SU-DHL-6 (cell line): ENCODE results near the gene PSME2.

Experiments
- H2AFZ ChIP-seq: fragments of 200-600 bp; sonication (generic); 2 replicates; pipeline ENCODE4 v1.6.1; 2014; ENCODE audit warnings: low read depth, mild to moderate bottlenecking, moderate library complexity, mixed read lengths, antibody characterized with exemption, low read length; ENCODE audit not compliant: severe bottlenecking
- H3F3A ChIP-seq: fragments of 200-600 bp; shearing (Covaris generic); 2 replicates; pipeline ENCODE4 v1.6.0; 2016; ENCODE audit warnings: antibody characterized with exemption, mild to moderate bottlenecking; ENCODE audit not compliant: insufficient read depth
- H3K27ac ChIP-seq: fragments of 200-600 bp; sonication (generic); 2 replicates; pipeline ENCODE4 v1.5.1; 2016; ENCODE audit warnings: low read depth, mild to moderate bottlenecking, low read length, moderate library complexity, mixed read lengths
- H3K27me3 ChIP-seq: fragments of 200-600 bp; sonication (generic), shearing (Covaris generic); 2 replicates; pipeline ENCODE4 v1.6.0; 2014; ENCODE audit warnings: mild to moderate bottlenecking, low read length
- H3K36me3 ChIP-seq: fragments of 200-600 bp; sonication (generic); 2 replicates; pipeline ENCODE4 v1.6.1; 2014; ENCODE audit warnings: mild to moderate bottlenecking, low read length, mixed read lengths
- H3K4me2 ChIP-seq: fragments of 300-600, 200-600 bp; shearing (Covaris generic), sonication (generic); 2 replicates; pipeline ENCODE4 v1.6.0; 2014; ENCODE audit warnings: low read length, low read depth, mild to moderate bottlenecking; ENCODE audit not compliant: poor library complexity, severe bottlenecking
- H3K4me3 ChIP-seq: fragments of 200-600 bp; sonication (generic); 2 replicates; pipeline ENCODE4 v1.5.1; 2014; ENCODE audit warnings: antibody characterized with exemption, low read length, mild to moderate bottlenecking, mixed read lengths; ENCODE audit not compliant: insufficient read depth, poor library complexity, severe bottlenecking
- H3K79me2 ChIP-seq: fragments of 200-600 bp; sonication (generic); 2 replicates; pipeline ENCODE4 v1.6.1; 2014; ENCODE audit warnings: mild to moderate bottlenecking, low read length, moderate library complexity; ENCODE audit not compliant: insufficient read depth
- H3K9ac ChIP-seq: fragments of 200-600 bp; sonication (generic); 2 replicates; pipeline ENCODE4 v1.7.0; 2014; ENCODE audit warnings: mild to moderate bottlenecking, low read length
- H3K9me2 ChIP-seq: fragments of 200-600 bp; sonication (generic); replicated peaks from 2 replicates; pipeline ENCODE4 v1.6.1; 2014; ENCODE audit warnings: low read length; ENCODE audit not compliant: insufficient read depth
- H3K9me3 ChIP-seq: fragments of 200-600 bp; sonication (generic); 2 replicates; pipeline ENCODE4 v1.6.1; 2014; ENCODE audit warnings: low read length, mixed read lengths; ENCODE audit not compliant: insufficient read depth
- H4K20me1 ChIP-seq: fragments of 200-600 bp; sonication (generic); 2 replicates; pipeline ENCODE4 v1.6.1; 2014; ENCODE audit warnings: low read depth, mild to moderate bottlenecking, antibody characterized with exemption, low read length, moderate library complexity, mixed read lengths
- EZH2phosphoT487 ChIP-seq: fragments of 200-600 bp; sonication (generic), shearing (Covaris generic); conservative IDR thresholded peaks from 2 replicates; pipeline ENCODE4 v1.6.1; 2018; ENCODE audit warnings: mild to moderate bottlenecking, antibody characterized with exemption, low read length, moderate library complexity, mixed read lengths
- TF ChIP-seq, protein P1 (sequence below): fragments of 200-600 bp; sonication (generic); IDR thresholded peaks from one replicate; pipeline ENCODE4 v1.5.1; 2017; ENCODE audit warnings: antibody characterized with exemption, mild to moderate bottlenecking, low read length, moderate library complexity; ENCODE audit not compliant: insufficient read depth, poor library complexity, severe bottlenecking

Gene PSME2

DNA sequence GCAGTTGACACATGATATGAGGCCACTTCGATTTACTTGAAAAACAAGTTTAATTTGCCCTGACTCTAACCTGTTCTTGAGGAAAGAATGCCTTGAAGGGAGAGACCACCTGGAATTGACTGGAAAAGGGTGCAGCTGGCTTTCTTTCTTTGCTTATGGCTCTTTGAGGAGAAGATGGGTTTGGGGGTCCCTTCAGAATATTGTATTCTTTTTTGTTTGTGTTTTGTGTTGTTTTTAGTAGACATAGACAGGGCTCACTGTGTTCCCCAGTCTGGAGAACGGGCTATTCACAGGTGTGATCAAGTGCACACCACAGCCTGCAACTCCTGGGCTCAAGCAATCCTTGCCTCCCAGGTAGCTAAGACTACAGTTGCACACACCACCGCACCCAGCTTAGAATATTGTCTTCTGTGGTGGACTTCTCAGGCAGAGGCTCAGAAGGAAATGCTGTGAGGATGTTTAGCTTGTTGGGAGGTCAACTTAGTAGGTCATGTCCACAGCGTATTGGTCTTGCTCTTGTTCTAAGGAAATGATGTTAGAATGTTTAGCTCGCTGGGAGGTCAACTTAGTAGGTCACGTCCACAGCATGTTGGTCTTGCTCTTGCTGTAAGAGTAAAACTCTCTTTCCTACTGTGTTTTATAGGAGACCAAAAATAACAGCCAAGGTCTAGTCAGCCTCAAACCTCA, 30.1 kb downstream of the PSME2 start:
- Histone ChIP-seq H3K27me3 (no peaks in the 10 kb centered on the region), H3K9ac (peak overlapping the region; percentile 82), H3K4me3 (peak overlapping the region; percentile 75), H3K9me3 (no peaks in the 10 kb centered on the region), H3K27ac (no peak overlapping the region), H3F3A (no peaks in the 10 kb centered on the region), H2AFZ (no peak overlapping the region), H3K9me2 (no peaks in the 10 kb centered on the region), H4K20me1 (no peaks in the 10 kb centered on the region), H3K36me3 (no peaks in the 10 kb centered on the region), H3K4me2 (peak overlapping the region; percentile 81), H3K79me2 (peaks cover 16% of the 10 kb centered on the region)
- TF ChIP-seq, protein P1, sequence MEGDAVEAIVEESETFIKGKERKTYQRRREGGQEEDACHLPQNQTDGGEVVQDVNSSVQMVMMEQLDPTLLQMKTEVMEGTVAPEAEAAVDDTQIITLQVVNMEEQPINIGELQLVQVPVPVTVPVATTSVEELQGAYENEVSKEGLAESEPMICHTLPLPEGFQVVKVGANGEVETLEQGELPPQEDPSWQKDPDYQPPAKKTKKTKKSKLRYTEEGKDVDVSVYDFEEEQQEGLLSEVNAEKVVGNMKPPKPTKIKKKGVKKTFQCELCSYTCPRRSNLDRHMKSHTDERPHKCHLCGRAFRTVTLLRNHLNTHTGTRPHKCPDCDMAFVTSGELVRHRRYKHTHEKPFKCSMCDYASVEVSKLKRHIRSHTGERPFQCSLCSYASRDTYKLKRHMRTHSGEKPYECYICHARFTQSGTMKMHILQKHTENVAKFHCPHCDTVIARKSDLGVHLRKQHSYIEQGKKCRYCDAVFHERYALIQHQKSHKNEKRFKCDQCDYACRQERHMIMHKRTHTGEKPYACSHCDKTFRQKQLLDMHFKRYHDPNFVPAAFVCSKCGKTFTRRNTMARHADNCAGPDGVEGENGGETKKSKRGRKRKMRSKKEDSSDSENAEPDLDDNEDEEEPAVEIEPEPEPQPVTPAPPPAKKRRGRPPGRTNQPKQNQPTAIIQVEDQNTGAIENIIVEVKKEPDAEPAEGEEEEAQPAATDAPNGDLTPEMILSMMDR: no peak

DNA sequence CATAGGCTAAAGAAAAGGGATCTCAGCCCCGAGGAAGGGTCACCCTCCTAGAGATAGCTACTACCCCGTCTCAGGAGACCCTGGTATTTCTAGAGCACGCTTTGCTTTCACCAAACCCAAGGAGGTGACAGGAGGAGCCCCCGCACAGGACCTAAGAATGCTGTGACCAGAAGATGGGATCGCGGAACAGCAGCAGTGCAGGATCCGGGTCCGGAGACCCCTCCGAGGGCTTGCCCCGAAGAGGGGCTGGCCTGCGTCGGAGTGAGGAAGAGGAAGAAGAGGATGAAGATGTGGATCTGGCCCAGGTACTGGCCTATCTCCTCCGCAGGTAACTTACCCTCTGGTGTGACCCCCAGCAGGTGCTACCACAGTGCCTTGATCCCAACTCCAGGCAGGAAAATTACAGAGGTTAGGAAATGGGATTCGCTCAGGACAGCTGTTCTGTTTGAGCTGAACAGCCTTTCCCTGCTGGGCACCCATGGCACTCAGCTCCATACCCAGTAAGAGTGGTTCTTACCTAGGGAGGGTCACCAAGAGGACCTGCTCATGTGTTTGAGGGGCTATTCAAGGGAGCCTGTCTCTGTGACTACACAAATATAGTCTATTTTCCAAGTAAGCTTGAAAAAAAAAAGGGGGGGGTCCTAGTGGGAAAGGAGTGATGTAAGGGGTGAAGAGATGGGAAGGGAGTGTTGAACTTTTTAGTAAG, 30.8 kb downstream of the PSME2 start:
- no peaks in the 10 kb centered on the region for H3K27me3 ChIP-seq
- H2AFZ ChIP-seq: peak overlapping the region; percentile 8
- no peaks in the 10 kb centered on the region for H3K9me2 ChIP-seq

DNA sequence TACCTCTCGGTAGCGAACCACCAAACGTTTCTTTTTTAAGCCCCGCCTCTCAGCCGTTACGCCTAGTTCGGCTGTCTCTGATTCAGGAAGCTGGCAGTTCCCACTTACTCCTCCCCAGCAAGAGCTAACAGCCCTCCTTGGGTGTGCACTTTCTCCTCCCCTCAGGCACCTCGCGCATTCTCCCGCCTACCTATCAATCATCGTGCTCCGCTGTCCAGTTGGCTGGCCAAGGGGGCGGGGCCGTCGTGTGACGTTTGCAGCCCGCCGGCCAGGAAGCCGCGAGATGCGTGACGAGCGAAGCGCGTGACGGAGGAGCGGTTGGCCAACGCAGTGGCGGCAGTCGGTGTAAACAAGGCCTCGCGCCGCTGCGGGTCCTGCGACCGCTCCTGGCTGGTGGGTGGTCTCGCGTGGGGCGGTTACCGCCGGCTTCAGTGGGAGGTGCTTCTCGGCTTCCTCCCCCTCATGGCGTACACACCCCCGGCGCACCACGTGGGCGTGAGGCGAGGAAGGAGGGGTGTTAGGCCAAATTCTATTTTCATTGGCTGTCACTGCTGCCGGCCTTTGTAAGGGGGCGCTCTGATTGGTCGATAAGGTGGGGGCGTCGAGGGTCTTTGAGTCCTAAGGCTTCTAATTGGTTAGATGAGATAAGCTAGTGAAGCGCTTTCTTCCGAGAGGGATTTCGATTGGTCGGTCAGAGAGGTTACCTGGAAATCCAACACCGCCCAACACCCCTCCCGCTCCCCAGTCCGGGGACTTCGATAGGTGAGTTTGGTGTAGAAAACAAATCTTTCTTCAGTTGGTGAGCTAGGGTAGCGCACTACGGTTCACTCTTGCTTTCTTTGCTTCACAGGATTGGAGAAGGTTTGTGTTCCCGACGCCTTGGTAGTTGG, 31.6 kb downstream of the PSME2 start, which contains the start of the genes DCAF11 and NRL:
TSS of gene DCAF11 (plus strand) at position 246 of the 890 bp plus-strand sequence. CDS start 818 bp downstream, outside the sequence.
TSS of gene NRL (minus strand) at position 418 of the 890 bp plus-strand sequence. CDS start 32,101 bp downstream, outside the sequence.
- H3K9ac ChIP-seq: peak within 1 kb of the TSS; percentile 82
- no peaks in the 10 kb centered on the region for H3K36me3 ChIP-seq
- H3K9me3 ChIP-seq: no peaks in the 10 kb centered on the region
- H3K27me3 ChIP-seq: no peaks in the 10 kb centered on the region
- peaks cover 13% of the 10 kb centered on the region; the same call in 1 of the 2 replicates for H3F3A ChIP-seq
- peak within 1 kb of the TSS; percentile 75 for H3K4me3 ChIP-seq
- no peak for TF ChIP-seq EZH2phosphoT487
- TF ChIP-seq, protein P1: no peak
- H2AFZ ChIP-seq: peak within 1 kb of the TSS; percentile 49
- no peaks in the 10 kb centered on the region for H3K9me2 ChIP-seq
- H3K27ac ChIP-seq: peak within 1 kb of the TSS; percentile 90
- no peaks in the 10 kb centered on the region for H4K20me1 ChIP-seq
- peak within 1 kb of the TSS; percentile 89 for H3K4me2 ChIP-seq
- H3K79me2 ChIP-seq: peaks cover 16% of the 10 kb centered on the region

More for the DNA sequence above, 30.8 kb downstream of the PSME2 start:
- H3K9ac ChIP-seq: peak overlapping the region; percentile 82
- peak overlapping the region; percentile 81 for H3K4me2 ChIP-seq
- peak overlapping the region; percentile 75 for H3K4me3 ChIP-seq
- TF ChIP-seq, protein P1: no peak
- no peak for TF ChIP-seq EZH2phosphoT487
- H4K20me1 ChIP-seq: no peaks in the 10 kb centered on the region
- H3K79me2 ChIP-seq: peaks cover 16% of the 10 kb centered on the region
- H3F3A ChIP-seq: peaks cover 5% of the 10 kb centered on the region; the same call in 1 of the 2 replicates
- H3K9me3 ChIP-seq: no peaks in the 10 kb centered on the region
- peak overlapping the region; percentile 22; the same call in 1 of the 2 replicates for H3K27ac ChIP-seq
- no peaks in the 10 kb centered on the region for H3K36me3 ChIP-seq
